ENCODE results near the gene ANO1. TPM values are rescaled to one million over a fixed set of nuclear protein-coding genes. Genes with fewer than 3 reads are reported as not detected.

The ANO1 gene
- polyA plus RNA-seq, 2 of the 4 experiments (the other 2 are of a cell fraction), result 0.27 to 0.44 TPM

DNA sequence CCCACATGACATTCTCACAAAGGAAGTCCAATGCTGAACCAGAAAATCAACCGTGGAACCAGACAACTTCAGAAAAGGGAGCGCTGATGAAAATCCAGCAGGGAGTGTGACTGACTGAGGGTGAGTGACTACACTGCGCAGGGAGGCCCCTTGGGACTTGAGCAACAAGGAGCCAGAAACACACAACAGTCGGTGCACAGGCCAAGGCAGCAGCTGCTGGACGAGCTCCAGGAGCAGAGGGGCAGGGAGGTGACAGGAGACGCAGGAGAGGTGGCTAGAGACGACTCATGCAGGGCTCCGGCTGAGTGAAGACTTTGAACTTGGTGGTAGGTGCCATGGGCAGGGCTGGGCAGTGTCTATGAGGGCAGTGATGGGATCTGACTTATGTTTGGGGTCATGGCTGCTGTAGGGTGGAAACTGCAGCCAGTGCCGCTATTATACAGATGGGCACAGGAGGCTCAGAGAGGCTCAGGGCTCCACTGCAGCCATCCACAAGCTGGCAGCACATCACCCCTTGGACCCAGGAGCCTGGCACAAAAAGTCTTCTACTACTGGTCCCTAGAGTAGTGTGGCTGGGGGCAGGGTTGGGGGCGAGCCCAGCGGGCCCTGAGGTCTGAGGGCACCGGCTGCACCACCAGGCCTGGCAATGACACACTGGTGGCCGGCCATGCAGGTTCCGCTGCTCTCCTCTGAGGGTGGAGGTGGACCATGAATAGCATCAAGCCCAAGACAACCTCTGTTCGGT is 114.7 kb downstream of the ANO1 start:
- DNase-seq (ENCODE audit: low read depth in 1 of 2, low spot score in 1 of 2) (no peak), ATAC-seq (no peak), FAIRE-seq (no peak)
- no peaks in the 10 kb centered on the region for H3K9me3 ChIP-seq
- POLR2A ChIA-PET, result no interaction called here
- H3K4me2 ChIP-seq, result no peak overlapping the region
- CTCF ChIA-PET, result interaction anchor here (1.0 to 2.9 kb wide), 30 partner anchors 10 to 508 kb away, joined by 3 to 43 read pairs (median 6); partner anchors contain the start of gene FADD
- TF ChIP-seq PHF8 (IDR thresholded peaks at IDR 0.05; ENCODE audit: borderline replicate concordance, low read depth), result no peak
- TF ChIP-seq ZSCAN20 (CRISPR knock-in tag; IDR thresholded peaks at IDR 0.05), result no peak
- TF ChIP-seq HOXB5 (CRISPR knock-in tag; IDR thresholded peaks at IDR 0.05), result no peak
- TF ChIP-seq SMC3 (IDR thresholded peaks at IDR 0.05), result no peak
- TF ChIP-seq FOSB (CRISPR knock-in tag; IDR thresholded peaks at IDR 0.05), result no peak
- no peak for TF ChIP-seq TFCP2L1 (CRISPR knock-in tag; IDR thresholded peaks at IDR 0.05)
- TF ChIP-seq FOSL2 (IDR thresholded peaks at IDR 0.05), result no peak
- TF ChIP-seq FOSL2 (CRISPR knock-in tag; IDR thresholded peaks at IDR 0.05), result no peak
- 52% methylated on average over 12 of the region's 15 CpGs for WGBS (ENCODE audit: missing lambda C conversion rate)
- no peak overlapping the region for H3K4me3 ChIP-seq
- no peaks in the 10 kb centered on the region for H3K4me1 ChIP-seq
- H3K27ac ChIP-seq, result no peak overlapping the region

DNA sequence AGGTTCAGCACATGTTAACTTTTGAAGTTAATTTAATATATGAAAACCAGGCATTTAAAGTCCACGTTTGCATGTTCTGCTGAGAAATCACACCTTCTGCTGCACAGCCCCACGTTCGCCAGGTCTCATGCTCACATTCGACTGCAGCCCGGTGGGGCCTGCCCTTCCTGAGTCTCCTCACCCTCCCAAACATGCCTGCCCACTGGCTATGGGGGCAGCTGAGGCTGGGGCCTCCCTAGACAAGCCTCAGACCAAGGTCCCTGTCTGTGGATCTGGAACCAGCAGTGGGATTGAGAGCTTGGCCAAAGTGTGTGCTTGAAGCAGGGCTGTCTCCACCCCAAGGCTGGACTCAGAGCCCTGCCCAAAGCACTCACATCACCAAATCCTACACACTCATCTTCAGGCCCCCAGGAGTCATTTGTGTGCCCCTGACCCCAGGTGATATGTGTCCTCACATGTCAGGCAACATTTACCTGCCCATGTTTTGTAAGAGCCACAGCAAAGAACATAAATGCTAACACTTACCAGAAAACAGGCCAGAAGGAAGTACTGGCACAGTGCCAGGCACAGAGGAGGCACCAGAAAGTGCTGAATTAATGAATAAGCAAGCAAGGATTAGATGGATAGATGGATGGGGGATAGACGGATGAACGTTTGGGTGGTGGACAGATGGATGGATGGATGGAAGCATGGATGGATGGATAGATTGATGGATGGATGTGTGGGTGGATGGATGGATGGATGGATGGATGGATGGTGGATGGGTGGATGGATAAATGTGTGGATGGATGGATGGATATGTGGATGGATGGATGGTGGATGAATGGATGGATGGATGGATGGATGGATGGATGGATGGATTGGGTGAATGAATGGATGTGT is 115.5 kb downstream of the ANO1 start:
- ChIA-PET POLR2A (no interaction called here), CTCF (interaction anchor here (1.4 to 2.9 kb wide), 5 partner anchors 250 to 306 kb away, joined by 3 to 43 read pairs (median 21); no protein-coding TSS in a partner anchor)
- Histone ChIP-seq H3K27ac (no peak overlapping the region), H3K4me2 (no peak overlapping the region), H3K9me3 (no peaks in the 10 kb centered on the region), H3K4me3 (no peak overlapping the region), H3K4me1 (no peaks in the 10 kb centered on the region)
- DNase-seq (ENCODE audit: low read depth in 1 of 2, low spot score in 1 of 2), result no peak
- ATAC-seq, result no peak
- no peak for FAIRE-seq
- TF ChIP-seq ZFP36 (IDR thresholded peaks at IDR 0.05; ENCODE audit: borderline replicate concordance, partially characterized antibody) (no peak), HOXA7 (CRISPR knock-in tag; IDR thresholded peaks at IDR 0.05) (no peak), BHLHE40 (IDR thresholded peaks at IDR 0.05; ENCODE audit: low read depth, low read length) (no peak)
- TF ChIP-seq, protein P1, sequence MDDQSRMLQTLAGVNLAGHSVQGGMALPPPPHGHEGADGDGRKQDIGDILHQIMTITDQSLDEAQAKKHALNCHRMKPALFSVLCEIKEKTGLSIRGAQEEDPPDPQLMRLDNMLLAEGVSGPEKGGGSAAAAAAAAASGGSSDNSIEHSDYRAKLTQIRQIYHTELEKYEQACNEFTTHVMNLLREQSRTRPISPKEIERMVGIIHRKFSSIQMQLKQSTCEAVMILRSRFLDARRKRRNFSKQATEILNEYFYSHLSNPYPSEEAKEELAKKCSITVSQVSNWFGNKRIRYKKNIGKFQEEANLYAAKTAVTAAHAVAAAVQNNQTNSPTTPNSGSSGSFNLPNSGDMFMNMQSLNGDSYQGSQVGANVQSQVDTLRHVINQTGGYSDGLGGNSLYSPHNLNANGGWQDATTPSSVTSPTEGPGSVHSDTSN (IDR thresholded peaks at IDR 0.05), result no peak
- whole genome bisulfite sequencing (ENCODE audit: missing lambda C conversion rate), result 65% methylated on average over 7 of the region's 7 CpGs

DNA sequence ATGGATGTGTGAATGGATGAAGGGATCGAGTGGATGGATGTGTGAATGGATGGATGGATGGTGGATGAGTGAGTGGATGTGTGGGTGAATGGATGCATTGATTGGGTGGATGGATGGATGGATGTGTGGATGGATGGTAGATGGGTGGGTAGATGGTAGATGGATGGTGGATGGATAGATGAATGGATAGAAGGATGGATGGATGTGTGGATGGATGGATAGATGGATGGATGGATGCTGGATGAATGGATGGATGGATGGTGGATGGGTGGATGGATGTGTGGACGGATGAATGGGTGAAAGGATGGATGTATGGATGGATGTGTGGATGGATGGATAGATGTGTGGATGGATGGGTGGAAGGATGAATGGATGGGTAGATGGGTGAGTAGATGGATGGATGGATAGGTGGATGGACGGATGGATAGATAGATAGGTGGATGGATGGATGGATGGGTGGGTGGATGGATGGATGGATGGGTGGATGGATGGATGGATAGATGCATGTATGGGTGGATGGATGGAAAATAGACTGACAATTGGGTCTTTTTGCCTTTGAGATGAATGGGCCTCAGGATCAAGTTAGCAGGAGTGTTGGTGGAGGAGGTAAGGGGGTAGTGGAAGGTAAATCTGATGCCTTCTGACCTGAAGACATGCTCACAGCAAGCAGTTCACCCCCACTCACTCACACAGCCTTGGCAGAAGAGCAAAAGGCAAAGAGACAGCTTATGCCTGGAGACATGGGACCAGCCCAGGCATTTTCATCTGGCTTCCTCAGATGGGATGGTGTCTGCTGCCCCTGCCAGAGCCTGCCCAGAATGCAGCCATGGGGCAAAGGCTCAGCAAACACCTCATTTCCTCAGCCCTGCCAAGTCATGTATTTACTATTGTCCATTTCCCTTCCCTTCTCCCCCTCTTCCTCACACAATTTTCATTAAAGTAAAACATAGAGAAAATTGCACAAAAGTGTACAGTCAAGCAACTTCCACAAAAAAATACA is 117.0 kb downstream of the ANO1 start:
- ATAC-seq (no peak), FAIRE-seq (no peak), DNase-seq (ENCODE audit: low read depth in 1 of 2, low spot score in 1 of 2) (no peak)
- ChIA-PET POLR2A (no interaction called here), CTCF (interaction anchor here (0.5 to 16.0 kb wide), 38 partner anchors 9 to 502 kb away, joined by 3 to 233 read pairs (median 5); no protein-coding TSS in a partner anchor)
- Histone ChIP-seq H3K4me3 (no peak overlapping the region), H3K27ac (no peak overlapping the region), H3K4me1 (peaks cover 2% of the 10 kb centered on the region; the same call in 1 of the 3 replicates), H3K9me3 (no peaks in the 10 kb centered on the region), H3K4me2 (no peak overlapping the region)
- 25% methylated on average over 3 of the region's 3 CpGs for WGBS (ENCODE audit: missing lambda C conversion rate)
- TF ChIP-seq ESRRA (IDR thresholded peaks at IDR 0.05; ENCODE audit: borderline replicate concordance, low read length) (no peak), RAD21 (conservative IDR thresholded peaks at IDR 0.05 in 1 of 2, IDR thresholded peaks at IDR 0.05 in 1 of 2) (no peak), SMC3 (IDR thresholded peaks at IDR 0.05) (no peak), ZSCAN20 (CRISPR knock-in tag; IDR thresholded peaks at IDR 0.05) (no peak), KDM1A (IDR thresholded peaks at IDR 0.05; ENCODE audit: low read depth) (no peak), HDAC2 (IDR thresholded peaks at IDR 0.05) (no peak), POLR2AphosphoS2 (conservative IDR thresholded peaks at IDR 0.05; ENCODE audit: low read length) (no peak), TP53 (CRISPR knock-in tag; IDR thresholded peaks at IDR 0.05) (no peak)
- TF ChIP-seq, protein P2, sequence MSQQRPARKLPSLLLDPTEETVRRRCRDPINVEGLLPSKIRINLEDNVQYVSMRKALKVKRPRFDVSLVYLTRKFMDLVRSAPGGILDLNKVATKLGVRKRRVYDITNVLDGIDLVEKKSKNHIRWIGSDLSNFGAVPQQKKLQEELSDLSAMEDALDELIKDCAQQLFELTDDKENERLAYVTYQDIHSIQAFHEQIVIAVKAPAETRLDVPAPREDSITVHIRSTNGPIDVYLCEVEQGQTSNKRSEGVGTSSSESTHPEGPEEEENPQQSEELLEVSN (IDR thresholded peaks at IDR 0.05; ENCODE audit: borderline replicate concordance, low read depth), result no peak

All from A549 (cell line).